ENCODE data around the gene DARS1.
"Not testable (repeated sequence)": the region's sequence is repeated elsewhere in the genome, so short reads cannot be mapped to it uniquely, and the experiment has no call there.

DARS1 gene

DNA sequence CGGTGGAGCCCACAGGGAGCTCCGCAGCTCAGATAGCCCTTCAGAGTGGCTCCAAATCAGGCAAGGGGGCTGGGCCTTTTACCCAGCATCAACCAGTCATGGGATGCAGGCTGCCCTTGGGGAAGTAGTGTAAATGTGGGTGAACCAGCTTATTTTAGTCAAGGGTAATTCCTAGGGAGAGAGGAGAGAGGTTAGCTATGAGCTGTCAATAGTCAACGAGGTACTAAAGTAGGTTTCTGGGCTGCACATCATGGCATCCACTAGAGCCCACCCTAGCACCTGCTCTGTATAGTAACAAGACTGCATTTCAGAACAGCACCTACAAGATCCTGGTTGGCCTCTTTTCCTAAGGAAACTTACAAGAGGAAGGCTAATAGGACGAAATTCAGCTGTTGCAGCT, 99.7 kb downstream of the DARS1 start:
- Histone ChIP-seq H3K27ac (ENCODE audit: low read length) (no peak overlapping the region), H3K4me2 (ENCODE audit: insufficient read depth, low read length) (no peak overlapping the region), H3K27me3 (ENCODE audit: insufficient read depth, low read length, poor library complexity) (no peaks in the 10 kb centered on the region), H3K36me3 (ENCODE audit: insufficient read depth, low read length) (no peaks in the 10 kb centered on the region), H3K9ac (ENCODE audit: low read depth, low read length) (no peak overlapping the region), H3K4me3 (ENCODE audit: low read depth in 1 of 2, low read length in 2 of 2) (no peak overlapping the region), H3K4me1 (ENCODE audit: insufficient read depth, low read length) (no peaks in the 10 kb centered on the region), H4K20me1 (ENCODE audit: insufficient read depth, low read length) (no peaks in the 10 kb centered on the region), H3K9me3 (ENCODE audit: insufficient read depth, low read length, severe bottlenecking) (peaks cover 7% of the 10 kb centered on the region), H3K79me2 (ENCODE audit: insufficient read depth, low read length) (no peaks in the 10 kb centered on the region), H2AFZ (ENCODE audit: low read depth, low read length) (no peak overlapping the region)
- DNase-seq, result no peak
- TF ChIP-seq, protein P1, sequence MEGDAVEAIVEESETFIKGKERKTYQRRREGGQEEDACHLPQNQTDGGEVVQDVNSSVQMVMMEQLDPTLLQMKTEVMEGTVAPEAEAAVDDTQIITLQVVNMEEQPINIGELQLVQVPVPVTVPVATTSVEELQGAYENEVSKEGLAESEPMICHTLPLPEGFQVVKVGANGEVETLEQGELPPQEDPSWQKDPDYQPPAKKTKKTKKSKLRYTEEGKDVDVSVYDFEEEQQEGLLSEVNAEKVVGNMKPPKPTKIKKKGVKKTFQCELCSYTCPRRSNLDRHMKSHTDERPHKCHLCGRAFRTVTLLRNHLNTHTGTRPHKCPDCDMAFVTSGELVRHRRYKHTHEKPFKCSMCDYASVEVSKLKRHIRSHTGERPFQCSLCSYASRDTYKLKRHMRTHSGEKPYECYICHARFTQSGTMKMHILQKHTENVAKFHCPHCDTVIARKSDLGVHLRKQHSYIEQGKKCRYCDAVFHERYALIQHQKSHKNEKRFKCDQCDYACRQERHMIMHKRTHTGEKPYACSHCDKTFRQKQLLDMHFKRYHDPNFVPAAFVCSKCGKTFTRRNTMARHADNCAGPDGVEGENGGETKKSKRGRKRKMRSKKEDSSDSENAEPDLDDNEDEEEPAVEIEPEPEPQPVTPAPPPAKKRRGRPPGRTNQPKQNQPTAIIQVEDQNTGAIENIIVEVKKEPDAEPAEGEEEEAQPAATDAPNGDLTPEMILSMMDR (IDR thresholded peaks at IDR 0.05; ENCODE audit: borderline replicate concordance, extremely low read depth, low read length, poor library complexity, severe bottlenecking), result no peak
- TF ChIP-seq EZH2 (IDR thresholded peaks at IDR 0.05; ENCODE audit: borderline replicate concordance, low read depth, low read length, severe bottlenecking), result no peak
- ATAC-seq (ENCODE audit: insufficient read depth, low read depth), result no peak

DNA sequence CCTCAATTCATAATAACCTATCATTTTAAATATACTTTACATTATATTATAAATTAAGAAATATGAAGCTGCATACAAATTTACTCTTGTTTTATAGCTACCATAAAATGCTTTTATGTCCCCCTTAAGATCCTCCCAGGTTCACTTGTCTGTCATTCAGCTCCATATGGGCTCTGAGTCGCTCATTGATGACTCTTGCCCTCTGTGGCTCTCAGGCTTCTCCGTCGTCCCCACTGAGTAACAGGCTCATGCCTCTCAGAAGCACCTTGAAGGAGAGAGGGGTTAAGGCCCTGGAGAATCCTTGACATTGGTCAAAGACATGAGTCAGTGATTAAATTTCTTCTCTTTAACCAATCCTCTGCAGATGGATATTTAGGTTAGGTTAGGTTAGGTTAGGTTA, 103.0 kb downstream of the DARS1 start:
- H3K4me2 ChIP-seq (ENCODE audit: insufficient read depth, low read length), result no peak overlapping the region
- H3K27ac ChIP-seq (ENCODE audit: low read length), result no peak overlapping the region
- no peaks in the 10 kb centered on the region for H4K20me1 ChIP-seq (ENCODE audit: insufficient read depth, low read length)
- no peak overlapping the region for H3K4me3 ChIP-seq (ENCODE audit: low read depth in 1 of 2, low read length in 2 of 2)
- H3K9ac ChIP-seq (ENCODE audit: low read depth, low read length), result no peak overlapping the region
- no peaks in the 10 kb centered on the region for H3K27me3 ChIP-seq (ENCODE audit: insufficient read depth, low read length, poor library complexity)
- no peak for DNase-seq
- TF ChIP-seq EZH2 (IDR thresholded peaks at IDR 0.05; ENCODE audit: borderline replicate concordance, low read depth, low read length, severe bottlenecking), result no peak
- TF ChIP-seq, protein P1 (IDR thresholded peaks at IDR 0.05; ENCODE audit: borderline replicate concordance, extremely low read depth, low read length, poor library complexity, severe bottlenecking), result no peak
- H3K36me3 ChIP-seq (ENCODE audit: insufficient read depth, low read length), result no peaks in the 10 kb centered on the region
- H3K79me2 ChIP-seq (ENCODE audit: insufficient read depth, low read length), result no peaks in the 10 kb centered on the region
- H3K9me3 ChIP-seq (ENCODE audit: insufficient read depth, low read length, severe bottlenecking), result peaks cover 2% of the 10 kb centered on the region
- no peak for ATAC-seq (ENCODE audit: insufficient read depth, low read depth)
- H2AFZ ChIP-seq (ENCODE audit: low read depth, low read length), result no peak overlapping the region
- H3K4me1 ChIP-seq (ENCODE audit: insufficient read depth, low read length), result no peaks in the 10 kb centered on the region

DNA sequence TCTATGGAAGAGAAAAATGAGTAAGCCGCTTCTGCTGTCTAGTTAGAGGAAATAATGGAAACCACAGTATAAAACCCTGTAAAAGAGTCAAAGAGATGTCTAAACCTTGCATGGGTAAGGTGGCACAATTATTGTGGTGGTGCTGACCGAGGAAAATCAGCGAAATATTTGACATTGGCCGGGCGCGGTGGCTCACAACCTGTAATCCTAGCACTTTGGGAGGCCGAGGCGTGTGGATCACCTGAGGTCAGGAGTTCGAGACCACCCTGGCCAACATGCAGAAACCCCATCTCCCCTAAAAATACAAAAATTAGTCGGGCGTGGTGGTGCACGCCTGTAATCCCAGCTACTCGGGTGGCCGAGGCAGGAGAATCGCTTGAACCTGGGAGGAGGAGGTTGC, 108.7 kb downstream of the DARS1 start:
- H3K27me3 ChIP-seq (ENCODE audit: insufficient read depth, low read length, poor library complexity); DNase-seq; ATAC-seq (ENCODE audit: insufficient read depth, low read depth); H3K9me3 ChIP-seq (ENCODE audit: insufficient read depth, low read length, severe bottlenecking): not testable (repeated sequence)
- peak overlapping the region; percentile 64 for H2AFZ ChIP-seq (ENCODE audit: low read depth, low read length)
- H3K4me3 ChIP-seq (ENCODE audit: low read depth in 1 of 2, low read length in 2 of 2), result peak overlapping the region; percentile 83 to 91; a peak in 3 of 4 replicates
- peaks cover 50% of the 10 kb centered on the region for H3K79me2 ChIP-seq (ENCODE audit: insufficient read depth, low read length)
- H3K9ac ChIP-seq (ENCODE audit: low read depth, low read length), result peak overlapping the region; percentile 96
- peak overlapping the region; percentile 60 for H3K4me2 ChIP-seq (ENCODE audit: insufficient read depth, low read length)
- H3K27ac ChIP-seq (ENCODE audit: low read length), result peak overlapping the region; percentile 76
- peaks cover 42% of the 10 kb centered on the region for H3K36me3 ChIP-seq (ENCODE audit: insufficient read depth, low read length)
- peaks cover 37% of the 10 kb centered on the region for H4K20me1 ChIP-seq (ENCODE audit: insufficient read depth, low read length)
- H3K4me1 ChIP-seq (ENCODE audit: insufficient read depth, low read length), result peaks cover 45% of the 10 kb centered on the region

DNA sequence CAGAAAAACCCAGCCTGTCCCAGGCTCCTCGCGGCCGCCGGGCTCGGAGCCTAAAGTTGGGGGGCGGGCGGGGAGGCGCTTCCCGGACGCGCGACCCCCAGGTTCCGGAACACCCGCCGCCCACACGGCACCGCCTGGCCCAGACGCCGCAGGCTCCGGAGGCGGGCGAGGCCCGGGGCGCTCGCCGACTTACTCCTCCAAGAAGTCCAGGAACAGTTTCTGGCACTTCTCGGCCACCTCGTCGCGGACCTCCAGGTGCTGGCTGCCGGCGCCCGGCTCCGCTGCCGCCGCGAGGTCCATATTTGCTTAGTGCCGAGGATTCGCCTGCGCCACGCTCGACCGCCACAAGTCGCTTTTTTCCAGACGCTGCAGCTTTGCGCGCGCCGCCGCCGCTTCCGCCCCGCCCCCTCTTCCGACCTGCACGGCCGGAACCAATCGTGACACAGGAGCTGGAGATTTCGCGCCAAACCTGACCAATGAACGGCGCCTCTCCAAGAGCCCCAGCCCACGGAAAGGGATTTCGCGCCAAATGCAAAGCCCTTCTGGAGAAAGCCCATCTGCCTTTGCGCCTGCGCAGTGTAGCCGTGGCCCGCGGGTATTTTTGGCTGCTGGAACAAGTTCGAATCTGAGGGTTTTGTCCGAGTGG, 109.2 kb downstream of the DARS1 start, which contains the start of gene MCM6:
Gene MCM6, minus strand, starts transcription at position 378 of the 646 bp plus-strand sequence. Its CDS starts 78 bp downstream, at position 300.
- Histone ChIP-seq H3K4me1 (ENCODE audit: insufficient read depth, low read length) (peaks cover 51% of the 10 kb centered on the region), H3K9me3 (ENCODE audit: insufficient read depth, low read length, severe bottlenecking) (no peaks in the 10 kb centered on the region), H3K36me3 (ENCODE audit: insufficient read depth, low read length) (peaks cover 48% of the 10 kb centered on the region)

More for the DNA sequence above, 109.2 kb downstream of the DARS1 start, which contains the start of gene MCM6:
- H3K27me3 ChIP-seq (ENCODE audit: insufficient read depth, low read length, poor library complexity), result no peaks in the 10 kb centered on the region
- H3K79me2 ChIP-seq (ENCODE audit: insufficient read depth, low read length), result peaks cover 55% of the 10 kb centered on the region
- H3K9ac ChIP-seq (ENCODE audit: low read depth, low read length), result peak within 1 kb of the TSS; percentile 96
- peak; percentile 87 for ATAC-seq (ENCODE audit: insufficient read depth, low read depth)
- TF ChIP-seq, protein P1 (IDR thresholded peaks at IDR 0.05; ENCODE audit: borderline replicate concordance, extremely low read depth, low read length, poor library complexity, severe bottlenecking), result peak; percentile 4
- TF ChIP-seq EZH2 (IDR thresholded peaks at IDR 0.05; ENCODE audit: borderline replicate concordance, low read depth, low read length, severe bottlenecking), result no peak
- H3K4me3 ChIP-seq (ENCODE audit: low read depth in 1 of 2, low read length in 2 of 2), result peak within 1 kb of the TSS; percentile 83 to 91
- peak within 1 kb of the TSS; percentile 97 for H3K27ac ChIP-seq (ENCODE audit: low read length)
- H4K20me1 ChIP-seq (ENCODE audit: insufficient read depth, low read length), result peaks cover 43% of the 10 kb centered on the region
- peak within 1 kb of the TSS; percentile 85 for H3K4me2 ChIP-seq (ENCODE audit: insufficient read depth, low read length)
- peak; percentile 100 for DNase-seq
- peak within 1 kb of the TSS; percentile 78 for H2AFZ ChIP-seq (ENCODE audit: low read depth, low read length)

Measured in DND-41 (cell line).